ENCODE measurements around the gene LRP11. TPM values are rescaled to one million over a fixed set of nuclear protein-coding genes. Genes with fewer than 3 reads are reported as not detected.
"Not testable (repeated sequence)": the region's sequence is repeated elsewhere in the genome, so short reads cannot be mapped to it uniquely, and the experiment has no call there.

The LRP11 gene, protein sequence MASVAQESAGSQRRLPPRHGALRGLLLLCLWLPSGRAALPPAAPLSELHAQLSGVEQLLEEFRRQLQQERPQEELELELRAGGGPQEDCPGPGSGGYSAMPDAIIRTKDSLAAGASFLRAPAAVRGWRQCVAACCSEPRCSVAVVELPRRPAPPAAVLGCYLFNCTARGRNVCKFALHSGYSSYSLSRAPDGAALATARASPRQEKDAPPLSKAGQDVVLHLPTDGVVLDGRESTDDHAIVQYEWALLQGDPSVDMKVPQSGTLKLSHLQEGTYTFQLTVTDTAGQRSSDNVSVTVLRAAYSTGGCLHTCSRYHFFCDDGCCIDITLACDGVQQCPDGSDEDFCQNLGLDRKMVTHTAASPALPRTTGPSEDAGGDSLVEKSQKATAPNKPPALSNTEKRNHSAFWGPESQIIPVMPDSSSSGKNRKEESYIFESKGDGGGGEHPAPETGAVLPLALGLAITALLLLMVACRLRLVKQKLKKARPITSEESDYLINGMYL
- 108 and 168 TPM in 2 replicates for total RNA-seq (2014; rRNA removed; shearing (Covaris generic))
- 44.9 and 50.3 TPM in 2 replicates for polyA plus RNA-seq (2016; fragmentation: Nextera tagmentation; extraction: Ambion mirVana)

DNA sequence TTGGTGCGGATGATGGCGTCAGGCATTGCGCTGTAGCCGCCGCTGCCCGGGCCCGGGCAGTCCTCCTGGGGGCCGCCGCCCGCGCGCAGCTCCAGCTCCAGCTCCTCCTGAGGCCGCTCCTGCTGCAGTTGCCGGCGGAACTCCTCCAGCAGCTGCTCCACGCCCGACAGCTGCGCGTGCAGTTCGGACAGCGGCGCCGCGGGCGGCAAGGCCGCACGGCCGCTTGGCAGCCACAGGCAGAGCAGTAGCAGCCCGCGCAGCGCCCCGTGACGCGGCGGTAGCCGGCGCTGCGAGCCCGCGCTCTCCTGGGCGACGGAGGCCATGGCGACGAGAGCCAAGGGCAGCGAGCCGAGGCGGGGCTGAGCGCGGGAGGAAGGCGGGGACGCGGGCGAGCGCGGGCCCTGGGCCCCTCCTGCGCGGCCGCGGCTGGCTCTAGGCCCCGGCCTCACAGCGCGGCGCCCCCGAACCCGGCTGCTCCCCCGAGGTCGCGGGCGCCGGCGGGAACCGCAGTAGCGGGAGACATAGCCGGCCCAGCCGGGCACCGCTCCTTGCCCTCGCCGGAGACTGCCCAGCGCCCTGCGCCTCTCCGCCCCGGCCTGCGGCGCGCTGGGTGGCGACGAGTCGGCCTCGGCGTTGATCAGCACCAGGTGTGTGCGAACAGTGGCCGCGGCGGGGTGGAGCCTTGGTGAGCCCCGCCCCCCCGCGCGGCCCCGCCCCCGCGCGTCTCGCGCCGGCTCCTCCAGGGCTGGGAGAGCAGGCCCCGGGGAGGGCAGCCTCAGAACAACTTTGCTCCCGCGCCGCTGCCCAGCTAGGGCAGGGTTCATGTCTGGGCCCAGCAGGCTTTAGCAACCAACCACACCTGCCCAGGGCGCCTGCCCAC lies at the start of gene LRP11:
Gene LRP11, minus strand, starts transcription at position 662 of the 880 bp plus-strand sequence. Its CDS starts 339 bp downstream, at position 323.
- Histone ChIP-seq H2AFZ (peak within 1 kb of the TSS; percentile 81), H3K79me2 (ENCODE audit: insufficient read depth) (peaks cover 36% of the 10 kb centered on the region), H3K27me3 (replicated peaks; ENCODE audit: insufficient read depth) (no peaks in the 10 kb centered on the region), H4K20me1 (ENCODE audit: insufficient read depth) (no peaks in the 10 kb centered on the region), H3K27ac (peak within 1 kb of the TSS; percentile 95), H3F3A (ENCODE audit: insufficient read depth) (peaks cover 25% of the 10 kb centered on the region), H3K4me1 (ENCODE audit: insufficient read depth) (peaks cover 42% of the 10 kb centered on the region), H3K9ac (peak within 1 kb of the TSS; percentile 94), H3K4me2 (ENCODE audit: unreplicated experiment) (peak within 1 kb of the TSS; percentile 92), H3K36me3 (ENCODE audit: low read depth) (no peaks in the 10 kb centered on the region), H3K9me2 (ENCODE audit: insufficient read depth) (no peaks in the 10 kb centered on the region), H3K4me3 (peak within 1 kb of the TSS; percentile 77), H3K9me3 (ENCODE audit: low read depth) (no peaks in the 10 kb centered on the region)
- TF ChIP-seq EZH2 (IDR thresholded peaks at IDR 0.05; ENCODE audit: insufficient read depth, poor library complexity, severe bottlenecking) (no peak), EZH2phosphoT487 (IDR thresholded peaks at IDR 0.05; ENCODE audit: insufficient read depth, low read depth) (no peak)
- DNase-seq = peak; percentile 94
- in situ Hi-C loops (cut with MboI) = no loop called here
- WGBS, 2 experiments (ENCODE audit: low coverage in 1 of 2, low lambda C conversion rate in 2 of 2, missing lambda C conversion rate in 2 of 2) = 0 to 1% methylated on average over 63 to 88 of the region's 110 CpGs

- Histone ChIP-seq H3F3A (ENCODE audit: insufficient read depth) (no peaks in the 10 kb centered on the region), H2AFZ (no peak overlapping the region), H3K9me3 (ENCODE audit: low read depth) (no peaks in the 10 kb centered on the region), H3K4me2 (ENCODE audit: unreplicated experiment) (no peak overlapping the region), H3K9ac (no peak overlapping the region), H4K20me1 (ENCODE audit: insufficient read depth) (no peaks in the 10 kb centered on the region), H3K27me3 (replicated peaks; ENCODE audit: insufficient read depth) (no peaks in the 10 kb centered on the region), H3K4me1 (ENCODE audit: insufficient read depth) (no peaks in the 10 kb centered on the region), H3K36me3 (ENCODE audit: low read depth) (no peaks in the 10 kb centered on the region), H3K79me2 (ENCODE audit: insufficient read depth) (no peaks in the 10 kb centered on the region), H3K4me3 (no peak overlapping the region), H3K9me2 (ENCODE audit: insufficient read depth) (no peaks in the 10 kb centered on the region), H3K27ac (no peak overlapping the region)
- no peak for DNase-seq
- 69 to 70% methylated on average over 9 of the region's 9 CpGs for WGBS, 2 experiments (ENCODE audit: low coverage in 1 of 2, low lambda C conversion rate in 2 of 2, missing lambda C conversion rate in 2 of 2)
- TF ChIP-seq EZH2phosphoT487 (IDR thresholded peaks at IDR 0.05; ENCODE audit: insufficient read depth, low read depth) = no peak
- in situ Hi-C loops (cut with MboI) = no loop called here
Observed at GRCh38 chr6:149913540-149914240, 49.5 kb upstream of the LRP11 start.

GRCh38 chr6:149913085-149913484 lies 48.9 kb upstream of the LRP11 start:
- Histone ChIP-seq H2AFZ (no peak overlapping the region), H3K4me1 (ENCODE audit: insufficient read depth) (no peaks in the 10 kb centered on the region), H3K27ac (no peak overlapping the region), H3K4me3 (no peak overlapping the region), H3K9me3 (ENCODE audit: low read depth) (no peaks in the 10 kb centered on the region), H3K79me2 (ENCODE audit: insufficient read depth) (no peaks in the 10 kb centered on the region), H3K36me3 (ENCODE audit: low read depth) (no peaks in the 10 kb centered on the region), H3K9me2 (ENCODE audit: insufficient read depth) (no peaks in the 10 kb centered on the region), H3K27me3 (replicated peaks; ENCODE audit: insufficient read depth) (no peaks in the 10 kb centered on the region), H4K20me1 (ENCODE audit: insufficient read depth) (no peaks in the 10 kb centered on the region), H3F3A (ENCODE audit: insufficient read depth) (no peaks in the 10 kb centered on the region), H3K4me2 (ENCODE audit: unreplicated experiment) (no peak overlapping the region), H3K9ac (no peak overlapping the region)
- 81 to 89% methylated on average over 2 of the region's 2 CpGs for WGBS, 2 experiments (ENCODE audit: low coverage in 1 of 2, low lambda C conversion rate in 2 of 2, missing lambda C conversion rate in 2 of 2)
- DNase-seq = peak; percentile 28
- in situ Hi-C loops (cut with MboI) = no loop called here
- TF ChIP-seq EZH2 (IDR thresholded peaks at IDR 0.05; ENCODE audit: insufficient read depth, poor library complexity, severe bottlenecking) (no peak), EZH2phosphoT487 (IDR thresholded peaks at IDR 0.05; ENCODE audit: insufficient read depth, low read depth) (no peak)

- H3K4me2 ChIP-seq (ENCODE audit: unreplicated experiment); H3K4me3 ChIP-seq; H4K20me1 ChIP-seq (ENCODE audit: insufficient read depth); H3K9ac ChIP-seq; in situ Hi-C loops (cut with MboI); DNase-seq; H3F3A ChIP-seq (ENCODE audit: insufficient read depth); H2AFZ ChIP-seq; H3K9me2 ChIP-seq (ENCODE audit: insufficient read depth); H3K27ac ChIP-seq; H3K9me3 ChIP-seq (ENCODE audit: low read depth); H3K36me3 ChIP-seq (ENCODE audit: low read depth); H3K79me2 ChIP-seq (ENCODE audit: insufficient read depth); H3K27me3 ChIP-seq (replicated peaks; ENCODE audit: insufficient read depth); H3K4me1 ChIP-seq (ENCODE audit: insufficient read depth): not testable (repeated sequence)
- 63 to 65% methylated on average over 3 of the region's 3 CpGs for WGBS, 2 experiments (ENCODE audit: low coverage in 1 of 2, low lambda C conversion rate in 2 of 2, missing lambda C conversion rate in 2 of 2)
Observed at GRCh38 chr6:149912680-149913079, 48.5 kb upstream of the LRP11 start.

Measured in GM23248 (cell line).